GM12891 (cell line): ENCODE results near the gene GSDME.

Experiments
- POLR2A ChIP-seq: IDR thresholded peaks from 2 replicates; pipeline ENCODE4 v1.6.1; 2011; ENCODE audit warnings: low read depth, low read length, control low read depth
- POLR2AphosphoS5 ChIP-seq: IDR thresholded peaks from 2 replicates; pipeline ENCODE4 v1.6.1; 2011; ENCODE audit warnings: low read depth, low read length, control low read depth
- POU2F2 ChIP-seq: IDR thresholded peaks from 2 replicates; pipeline ENCODE4 v1.6.1; 2011; ENCODE audit warnings: low read depth, mild to moderate bottlenecking, control low read depth, low read length, moderate library complexity
- SPI1 ChIP-seq: IDR thresholded peaks from 2 replicates; pipeline ENCODE4 v1.6.1; 2011; ENCODE audit warnings: low read depth, low read length, control low read depth

DNA sequence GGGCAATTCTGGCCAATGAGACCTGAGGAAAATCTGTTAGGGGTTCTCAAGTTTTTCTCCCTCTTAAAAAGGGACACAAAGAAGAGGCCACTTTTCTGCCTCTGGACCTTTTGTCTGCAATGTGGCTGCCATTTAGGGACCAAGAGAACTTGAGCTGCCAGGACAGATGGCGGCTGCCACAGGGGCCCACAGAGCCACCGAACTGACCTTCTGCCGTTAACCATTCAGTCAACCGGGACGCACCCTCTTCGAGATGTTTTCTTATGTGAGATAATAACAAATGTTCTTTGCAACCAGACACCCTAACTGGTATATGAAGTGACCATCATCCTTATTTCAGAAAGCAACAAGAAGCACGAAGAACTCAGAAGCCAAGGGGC is 29.2 kb downstream of the GSDME start:
- no peak for TF ChIP-seq POLR2A
- TF ChIP-seq POLR2AphosphoS5 = no peak
- no peak for TF ChIP-seq POU2F2
- TF ChIP-seq SPI1 = no peak
